ENCODE results near the gene CNOT10. TPM values are rescaled to one million over a fixed set of nuclear protein-coding genes. Genes with fewer than 3 reads are reported as not detected.

Gene CNOT10
- total RNA-seq, 2 donors from 2014 or later, result 11.2 to 13.8 TPM

- Histone ChIP-seq H3K4me3 (peak overlapping the region; percentile 59 to 87), H3K9me3 (no peaks in the 10 kb centered on the region), H3K27me3 (no peaks in the 10 kb centered on the region), H3K27ac (peak overlapping the region; percentile 85 to 87), H3K4me1 (peaks cover 0 to 18% of the 10 kb centered on the region in 2 donors), H3K36me3 (no peaks in the 10 kb centered on the region)
- TF ChIP-seq CTCF (IDR thresholded peaks at IDR 0.05), result no peak
- no peak for DNase-seq (ENCODE audit: low spot score)
Measured at GRCh38 chr3:32684029-32684799, 774 bp upstream of the CNOT10 start.

GRCh38 chr3:32685543-32686185 is 676 bp downstream of the CNOT10 start:
- peak overlapping the region; percentile 59 to 87 for H3K4me3 ChIP-seq
- H3K27ac ChIP-seq, result peak overlapping the region; percentile 85 to 87
- no peaks in the 10 kb centered on the region for H3K27me3 ChIP-seq
- H3K9me3 ChIP-seq, result no peaks in the 10 kb centered on the region
- H3K36me3 ChIP-seq, result no peaks in the 10 kb centered on the region
- no peak for TF ChIP-seq CTCF (IDR thresholded peaks at IDR 0.05)
- peak; percentile 61 for DNase-seq (ENCODE audit: low spot score)
- H3K4me1 ChIP-seq, result peaks cover 0 to 18% of the 10 kb centered on the region in 2 donors

- no peak for TF ChIP-seq CTCF (IDR thresholded peaks at IDR 0.05)
- DNase-seq (ENCODE audit: low spot score), result no peak
- no peak overlapping the region for H3K27ac ChIP-seq
- H3K4me1 ChIP-seq, result peaks cover 0 to 18% of the 10 kb centered on the region in 2 donors
- H3K9me3 ChIP-seq, result no peaks in the 10 kb centered on the region
- no peak overlapping the region for H3K4me3 ChIP-seq
- H3K27me3 ChIP-seq, result no peaks in the 10 kb centered on the region
- no peaks in the 10 kb centered on the region for H3K36me3 ChIP-seq
Measured at GRCh38 chr3:32686713-32687112, 1.7 kb downstream of the CNOT10 start.

GRCh38 chr3:32691847-32692246 is 6.9 kb downstream of the CNOT10 start:
- no peak for TF ChIP-seq CTCF (IDR thresholded peaks at IDR 0.05)
- H3K36me3 ChIP-seq, result no peaks in the 10 kb centered on the region
- H3K4me3 ChIP-seq, result no peak overlapping the region
- H3K27me3 ChIP-seq, result no peaks in the 10 kb centered on the region
- no peak for DNase-seq (ENCODE audit: low spot score)
- H3K4me1 ChIP-seq, result no peaks in the 10 kb centered on the region
- no peak overlapping the region for H3K27ac ChIP-seq
- H3K9me3 ChIP-seq, result no peaks in the 10 kb centered on the region

- Histone ChIP-seq H3K27me3 (no peaks in the 10 kb centered on the region), H3K27ac (no peak overlapping the region), H3K9me3 (no peaks in the 10 kb centered on the region), H3K36me3 (no peaks in the 10 kb centered on the region), H3K4me1 (no peaks in the 10 kb centered on the region), H3K4me3 (no peak overlapping the region)
- no peak for TF ChIP-seq CTCF (IDR thresholded peaks at IDR 0.05)
- no peak for DNase-seq (ENCODE audit: low spot score)
Measured at GRCh38 chr3:32696523-32696922, 11.5 kb downstream of the CNOT10 start.
